GM19238 (cell line): Measurements from ENCODE around the gene CTAGE1.
"Not testable (repeated sequence)": the region's sequence is repeated elsewhere in the genome, so short reads cannot be mapped to it uniquely, and the experiment has no call there.

Experiments used
- DNase-seq: peaks from one replicate; pipeline ENCODE4 v3.0.0; 2011; ENCODE audit warnings: low spot score; ENCODE audit not compliant: insufficient read length

Gene CTAGE1

DNA sequence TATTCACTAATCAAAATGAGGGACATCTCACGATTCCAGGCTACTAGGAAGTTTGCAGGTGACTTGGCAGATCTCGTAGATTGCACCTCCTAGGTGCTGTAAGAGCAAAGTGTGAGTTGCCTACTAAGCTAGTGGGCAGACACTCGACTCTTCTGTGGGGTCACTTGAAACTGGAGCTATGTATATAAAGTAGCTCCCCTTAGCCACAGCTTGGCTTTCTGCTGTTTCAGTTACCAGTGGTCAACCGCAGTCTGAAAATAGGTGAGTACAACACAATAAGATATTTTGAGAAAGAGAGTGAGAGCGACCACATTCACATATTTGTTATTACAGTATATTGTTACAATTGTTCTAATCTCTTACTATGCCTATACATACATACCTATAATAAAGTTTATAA, 23.3 kb downstream of the CTAGE1 start:
- DNase-seq: no peak

DNA sequence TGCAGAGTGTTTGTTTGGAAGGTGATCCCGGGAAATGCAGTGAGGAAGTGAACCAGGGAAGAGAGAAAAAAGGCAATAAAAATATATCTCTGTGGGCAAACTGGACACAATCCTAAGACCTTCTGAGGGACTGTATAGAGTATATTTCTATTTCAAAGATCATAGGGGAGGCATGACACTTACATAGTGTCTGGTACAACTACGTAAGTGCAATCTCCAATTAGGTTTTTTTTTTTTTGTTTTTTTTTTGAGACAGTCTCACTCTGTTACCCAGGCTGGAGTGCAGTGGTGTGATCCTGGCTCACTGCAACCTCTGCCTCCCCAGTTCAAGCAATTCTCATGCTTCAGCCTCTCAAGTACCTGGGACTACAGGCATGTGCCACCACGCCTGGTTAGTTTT, 24.6 kb downstream of the CTAGE1 start:
- not testable (repeated sequence) for DNase-seq

DNA sequence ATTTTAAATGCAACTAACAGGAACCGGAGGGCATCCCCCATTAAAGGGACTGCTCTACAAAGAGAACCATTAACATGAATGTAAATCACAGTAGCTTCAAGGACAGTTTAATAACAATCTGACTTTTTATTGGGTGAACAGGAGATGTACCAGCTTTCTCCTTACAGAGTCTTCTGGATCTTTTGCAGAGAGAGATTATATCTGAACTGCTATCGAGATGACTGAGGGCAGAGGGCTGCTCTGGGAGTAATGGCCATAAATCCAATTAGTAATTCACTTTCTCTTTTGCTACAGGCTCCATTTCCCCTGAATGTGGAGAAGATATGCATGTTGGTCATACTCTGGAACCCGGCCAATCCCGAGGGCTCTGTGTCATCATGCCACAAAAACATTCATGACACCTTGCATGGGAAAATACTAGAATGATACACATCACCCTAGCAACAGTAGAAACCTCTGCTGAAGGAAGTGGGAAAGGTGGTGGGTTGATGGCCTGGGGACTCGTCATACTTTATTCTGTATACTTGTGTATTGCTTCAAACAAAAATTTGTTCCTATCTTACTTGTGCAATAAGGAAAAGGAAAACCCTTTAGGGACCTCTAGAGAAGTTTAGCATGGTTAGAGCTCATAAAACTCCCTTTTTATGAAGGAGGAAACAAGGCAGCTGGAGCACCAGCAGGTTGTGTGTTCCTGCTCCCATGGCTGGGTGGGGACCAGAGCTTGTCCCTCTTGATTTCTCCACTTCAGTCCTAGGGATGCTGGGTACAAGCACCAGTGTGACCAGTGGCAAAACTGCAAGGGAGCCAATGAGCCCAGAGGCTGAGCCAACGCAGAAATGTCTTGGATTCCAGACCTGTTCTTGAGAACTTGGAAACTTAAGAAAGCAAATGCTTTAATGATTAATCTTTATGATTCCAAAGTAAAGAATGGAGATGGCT, 26.0 kb downstream of the CTAGE1 start:
- no peak for DNase-seq

DNA sequence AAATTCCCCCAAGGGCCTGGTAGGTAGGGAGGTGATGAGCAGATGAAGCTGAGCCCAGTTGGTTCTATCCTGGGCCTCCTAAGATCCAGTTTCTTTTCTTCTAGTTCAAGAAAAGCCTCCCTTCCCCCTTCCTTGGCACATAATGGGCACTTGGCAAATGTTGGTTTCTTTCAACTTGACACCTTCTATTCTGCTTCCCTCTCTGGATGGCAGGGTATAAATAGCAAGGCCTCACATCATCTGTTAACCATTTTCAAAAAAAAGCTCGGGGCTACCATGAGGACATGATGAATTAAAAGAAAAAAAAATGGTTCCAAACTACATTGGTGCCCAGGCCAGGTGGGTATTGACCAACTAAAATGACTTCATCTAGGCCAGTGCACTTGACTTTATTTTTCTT, 29.9 kb downstream of the CTAGE1 start:
- no peak for DNase-seq

DNA sequence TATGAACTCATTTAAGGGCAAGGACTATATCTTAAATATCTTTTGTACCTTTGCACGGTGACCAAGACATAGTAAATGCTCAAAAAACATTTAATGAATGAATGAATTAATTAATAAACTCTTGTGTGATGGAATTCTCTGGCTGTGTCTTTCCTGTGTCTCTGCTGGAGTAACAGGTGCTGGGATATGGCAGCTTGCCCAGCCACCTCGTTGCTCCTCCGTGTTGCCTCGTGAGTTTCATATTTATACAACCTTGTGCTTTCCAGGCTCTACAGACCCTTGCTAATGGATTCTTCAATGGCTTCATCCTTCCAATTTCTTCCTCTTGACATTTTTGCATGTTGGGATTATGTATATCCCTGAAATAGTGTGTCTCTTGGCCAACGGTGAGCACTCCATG, 30.4 kb downstream of the CTAGE1 start:
- no peak for DNase-seq

DNA sequence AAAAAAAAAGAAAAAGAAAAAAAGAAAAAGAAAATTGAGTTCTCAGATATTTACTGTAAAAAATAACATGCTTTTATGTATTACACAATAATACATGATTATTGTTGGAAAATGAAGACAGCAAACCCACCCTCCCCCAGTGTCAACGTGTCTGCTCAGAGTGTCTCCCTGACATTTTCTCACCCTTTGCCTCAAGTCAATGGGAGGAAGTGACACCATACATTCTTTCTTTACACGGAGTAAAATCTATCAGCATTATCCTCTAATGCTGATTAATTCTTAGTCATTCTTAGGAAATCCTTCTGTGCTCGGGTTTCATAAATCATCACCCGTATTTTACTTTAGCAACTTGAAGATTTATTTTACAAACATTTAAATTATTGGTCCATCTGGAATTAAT, 32.0 kb downstream of the CTAGE1 start:
- no peak for DNase-seq

DNA sequence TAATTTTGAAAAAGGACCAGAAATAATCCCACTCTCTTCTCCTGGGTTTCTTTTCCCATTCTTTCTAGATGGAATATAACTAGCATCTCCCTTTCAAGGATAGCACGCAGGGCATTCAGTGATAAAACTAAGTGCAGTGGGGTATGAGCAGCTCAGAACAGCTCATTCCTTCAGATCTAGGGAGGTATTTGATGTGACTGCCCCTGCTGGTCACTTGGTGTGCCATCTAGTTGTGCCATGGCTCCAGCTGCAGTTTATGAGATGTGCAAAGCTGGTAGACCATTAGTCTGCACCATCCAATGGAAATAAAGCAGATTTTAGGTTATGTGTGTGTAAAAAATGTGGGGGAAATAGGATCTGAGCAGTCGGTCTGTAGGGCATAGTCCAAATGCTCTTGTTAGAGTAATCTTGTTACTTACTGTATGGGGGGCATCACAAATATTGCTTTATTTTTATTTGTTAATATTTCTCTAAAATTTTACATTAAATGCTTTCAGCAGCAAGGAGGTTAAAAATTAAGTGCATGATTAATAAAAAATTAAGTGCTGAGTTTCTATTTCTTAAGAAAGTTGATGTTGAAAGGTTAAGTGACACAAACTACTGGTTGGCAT, 38.9 kb downstream of the CTAGE1 start:
- DNase-seq: no peak

DNA sequence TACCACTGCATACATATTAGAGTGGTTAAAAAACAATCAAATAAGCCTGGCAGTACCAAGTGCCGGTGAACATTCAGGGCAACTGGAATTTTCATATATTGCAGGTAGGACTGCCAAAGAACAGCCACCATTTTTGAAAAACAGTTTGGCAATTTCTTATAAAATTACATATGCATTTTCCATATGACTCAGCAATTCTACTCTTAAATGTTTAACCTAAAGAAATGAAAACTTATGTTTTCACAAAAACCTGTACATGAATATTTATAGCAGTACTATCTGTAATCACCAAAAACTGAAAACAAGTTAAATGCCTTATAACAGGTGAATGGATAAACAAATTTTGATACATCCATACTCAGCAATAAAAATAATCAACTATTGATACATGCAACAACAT, 39.9 kb downstream of the CTAGE1 start:
- DNase-seq: no peak

DNA sequence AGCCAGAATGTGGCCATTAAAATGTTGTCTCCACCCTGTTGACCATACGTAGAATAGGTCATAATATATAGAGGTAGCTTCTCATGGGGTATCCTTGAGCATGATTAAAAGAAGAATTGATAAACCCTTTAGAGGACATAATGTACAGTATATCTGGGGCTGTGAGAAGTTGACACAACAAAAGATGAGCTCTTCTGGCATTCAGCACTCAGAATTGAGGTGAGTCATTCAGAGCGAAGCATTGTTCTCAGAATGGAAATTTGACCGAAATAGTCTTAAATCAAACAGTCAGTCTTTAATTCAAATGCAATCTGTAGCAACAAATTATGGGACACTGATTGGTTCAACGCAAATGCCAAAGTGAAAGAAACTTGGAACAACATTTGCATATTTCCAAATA, 47.3 kb downstream of the CTAGE1 start:
- no peak for DNase-seq

DNA sequence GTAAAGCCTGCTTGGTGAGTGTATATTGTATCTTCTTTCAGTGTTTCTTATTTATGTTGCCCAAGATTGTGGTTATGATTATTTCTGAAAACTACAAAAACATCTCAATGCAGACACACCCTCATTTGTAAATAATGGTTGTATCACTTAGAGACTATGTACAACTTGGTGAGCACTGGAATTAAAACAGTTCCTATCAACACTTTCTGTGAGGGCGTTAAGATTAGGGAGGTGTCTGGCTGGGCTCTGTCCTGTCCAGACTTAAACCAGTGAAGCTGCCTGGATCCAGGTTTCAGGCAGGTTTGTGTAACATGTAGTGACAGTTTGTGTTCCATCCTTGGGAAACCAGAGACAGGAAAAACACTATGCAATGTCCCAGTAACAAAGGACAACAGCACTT, 49.7 kb downstream of the CTAGE1 start:
- no peak for DNase-seq

DNA sequence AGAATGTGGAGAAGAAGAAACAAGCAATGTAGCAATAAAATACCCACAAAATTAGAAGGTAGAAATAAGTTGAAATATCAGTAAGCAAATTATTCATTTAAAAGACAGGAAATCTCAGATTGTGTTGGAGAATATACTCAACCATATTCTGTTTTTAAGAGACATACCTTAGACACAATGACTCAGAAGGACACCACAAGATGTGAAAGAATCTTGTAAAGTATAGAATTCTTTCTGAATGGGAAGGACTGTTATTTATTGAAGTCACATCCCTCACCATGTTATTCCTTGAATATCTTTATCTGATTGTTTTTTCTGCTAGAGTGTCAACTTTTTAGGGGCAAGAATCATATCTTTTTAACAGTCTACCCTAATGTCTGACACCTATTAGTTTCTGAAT, 50.4 kb downstream of the CTAGE1 start:
- DNase-seq: no peak

DNA sequence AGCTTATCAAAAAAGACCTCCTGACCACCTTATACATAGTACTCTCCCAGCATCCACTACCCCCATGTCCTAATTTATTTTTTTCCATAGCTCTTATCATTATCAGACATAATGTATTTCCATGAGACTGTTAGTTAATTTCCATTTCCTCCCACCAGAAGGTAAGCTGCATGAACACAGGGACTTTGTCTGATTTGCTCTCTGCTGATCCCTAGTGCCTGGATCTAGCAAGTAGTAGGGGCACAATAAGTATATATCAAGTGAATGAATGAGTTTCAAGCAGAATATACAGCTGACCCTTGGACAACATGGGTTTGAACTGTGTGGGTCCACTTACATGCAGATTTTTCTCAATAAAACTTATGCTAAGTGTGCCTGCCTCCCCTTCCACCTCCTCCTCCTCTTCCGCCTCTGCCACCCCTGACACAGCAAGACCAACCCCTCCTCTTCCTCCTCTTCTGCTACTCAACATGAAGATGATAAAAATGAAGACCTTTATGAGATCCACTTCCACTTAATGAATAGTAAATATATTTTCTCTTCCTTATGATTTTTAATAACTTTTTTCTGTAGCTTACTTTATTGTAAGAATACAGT, 53.8 kb downstream of the CTAGE1 start:
- no peak for DNase-seq
